IPS-18c (cell line): ENCODE results near the gene SERPINE2.
"Not testable (repeated sequence)": the region's sequence is repeated elsewhere in the genome, so short reads cannot be mapped to it uniquely, and the experiment has no call there.

ENCODE experiments used
- H3K4me3 ChIP-seq: 2 replicates; pipeline ENCODE4 v1.7.0; 2013; ENCODE audit warnings: low read depth, mild to moderate bottlenecking, low read length, moderate library complexity; ENCODE audit not compliant: insufficient read depth
- H3K9me3 ChIP-seq: one replicate; pipeline ENCODE4 v1.6.1; 2013; ENCODE audit warnings: mild to moderate bottlenecking, low read length, moderate library complexity; ENCODE audit not compliant: control insufficient read depth, insufficient read depth

Gene SERPINE2

GRCh38 chr2:223941579-223942277, 97.4 kb downstream of the SERPINE2 start:
- no peak overlapping the region for H3K4me3 ChIP-seq
- H3K9me3 ChIP-seq, result no peaks in the 10 kb centered on the region

GRCh38 chr2:223939438-223939837, 99.6 kb downstream of the SERPINE2 start:
- H3K9me3 ChIP-seq, H3K4me3 ChIP-seq: not testable (repeated sequence)

- H3K4me3 ChIP-seq, result no peak overlapping the region
- H3K9me3 ChIP-seq, result no peaks in the 10 kb centered on the region
Observed at GRCh38 chr2:223937535-223937934, 101.6 kb downstream of the SERPINE2 start.

- Histone ChIP-seq H3K9me3 (no peaks in the 10 kb centered on the region), H3K4me3 (no peak overlapping the region)
Observed at GRCh38 chr2:223936862-223937326, 102.2 kb downstream of the SERPINE2 start.

GRCh38 chr2:223935459-223936125, 103.5 kb downstream of the SERPINE2 start:
- Histone ChIP-seq H3K9me3 (no peaks in the 10 kb centered on the region), H3K4me3 (no peak overlapping the region)

GRCh38 chr2:223934870-223935269, 104.2 kb downstream of the SERPINE2 start:
- Histone ChIP-seq H3K4me3 (no peak overlapping the region), H3K9me3 (no peaks in the 10 kb centered on the region)

- no peaks in the 10 kb centered on the region for H3K9me3 ChIP-seq
Observed at GRCh38 chr2:223932816-223933800, 106.0 kb downstream of the SERPINE2 start.

GRCh38 chr2:223930103-223930976, 108.7 kb downstream of the SERPINE2 start:
- Histone ChIP-seq H3K9me3 (no peaks in the 10 kb centered on the region), H3K4me3 (no peak overlapping the region)

More at GRCh38 chr2:223932816-223933800, 106.0 kb downstream of the SERPINE2 start:
- no peak overlapping the region for H3K4me3 ChIP-seq

- H3K9me3 ChIP-seq, result no peaks in the 10 kb centered on the region
- H3K4me3 ChIP-seq, result no peak overlapping the region
Observed at GRCh38 chr2:223929571-223930102, 109.4 kb downstream of the SERPINE2 start.

- no peaks in the 10 kb centered on the region for H3K9me3 ChIP-seq
- H3K4me3 ChIP-seq, result no peak overlapping the region
Observed at GRCh38 chr2:223928113-223929006, 110.7 kb downstream of the SERPINE2 start.

- no peak overlapping the region for H3K4me3 ChIP-seq
- H3K9me3 ChIP-seq, result no peaks in the 10 kb centered on the region
Observed at GRCh38 chr2:223925106-223925505, 114.0 kb downstream of the SERPINE2 start.
